ENCODE results near the gene TMEM8B.

TMEM8B gene

GRCh38 chr9:35908504-35909125 is 79.6 kb downstream of the TMEM8B start:
- TF ChIP-seq, protein P1, sequence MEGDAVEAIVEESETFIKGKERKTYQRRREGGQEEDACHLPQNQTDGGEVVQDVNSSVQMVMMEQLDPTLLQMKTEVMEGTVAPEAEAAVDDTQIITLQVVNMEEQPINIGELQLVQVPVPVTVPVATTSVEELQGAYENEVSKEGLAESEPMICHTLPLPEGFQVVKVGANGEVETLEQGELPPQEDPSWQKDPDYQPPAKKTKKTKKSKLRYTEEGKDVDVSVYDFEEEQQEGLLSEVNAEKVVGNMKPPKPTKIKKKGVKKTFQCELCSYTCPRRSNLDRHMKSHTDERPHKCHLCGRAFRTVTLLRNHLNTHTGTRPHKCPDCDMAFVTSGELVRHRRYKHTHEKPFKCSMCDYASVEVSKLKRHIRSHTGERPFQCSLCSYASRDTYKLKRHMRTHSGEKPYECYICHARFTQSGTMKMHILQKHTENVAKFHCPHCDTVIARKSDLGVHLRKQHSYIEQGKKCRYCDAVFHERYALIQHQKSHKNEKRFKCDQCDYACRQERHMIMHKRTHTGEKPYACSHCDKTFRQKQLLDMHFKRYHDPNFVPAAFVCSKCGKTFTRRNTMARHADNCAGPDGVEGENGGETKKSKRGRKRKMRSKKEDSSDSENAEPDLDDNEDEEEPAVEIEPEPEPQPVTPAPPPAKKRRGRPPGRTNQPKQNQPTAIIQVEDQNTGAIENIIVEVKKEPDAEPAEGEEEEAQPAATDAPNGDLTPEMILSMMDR (IDR thresholded peaks at IDR 0.05; ENCODE audit: low read depth, low read length) = no peak
- TF ChIP-seq, protein P2, sequence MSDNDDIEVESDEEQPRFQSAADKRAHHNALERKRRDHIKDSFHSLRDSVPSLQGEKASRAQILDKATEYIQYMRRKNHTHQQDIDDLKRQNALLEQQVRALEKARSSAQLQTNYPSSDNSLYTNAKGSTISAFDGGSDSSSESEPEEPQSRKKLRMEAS (IDR thresholded peaks at IDR 0.05; ENCODE audit: low read depth, low read length) = no peak
- no peak for TF ChIP-seq MYC (IDR thresholded peaks at IDR 0.05; ENCODE audit: low read depth, low read length)
- TF ChIP-seq POLR2A (IDR thresholded peaks at IDR 0.05; ENCODE audit: extremely low read depth, insufficient read length) = no peak
- H3K4me3 ChIP-seq (ENCODE audit: low read depth, low read length) = no peak overlapping the region
- DNase-seq (ENCODE audit: low read depth) = no peak

DNA sequence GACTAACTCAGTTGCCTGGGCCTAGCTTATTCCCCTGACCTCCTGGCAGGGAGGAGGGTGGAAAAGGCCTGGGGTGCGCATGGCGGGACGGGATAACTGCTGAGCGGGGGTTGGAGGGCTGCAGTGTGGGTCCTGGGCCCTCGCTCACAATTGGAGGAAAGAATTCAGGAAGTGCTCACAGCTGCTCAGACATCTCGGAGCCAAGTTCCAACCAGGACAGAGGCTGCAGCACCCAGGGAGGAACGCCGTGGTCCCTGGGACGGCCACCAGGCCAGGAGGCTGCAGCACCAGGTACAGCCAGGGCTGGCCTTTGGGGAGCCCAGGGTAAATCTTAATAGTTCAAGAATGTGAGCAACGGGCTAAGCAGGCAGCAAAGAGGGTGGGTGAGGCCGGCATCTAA is 80.2 kb downstream of the TMEM8B start, which contains the start of gene SPAAR:
Gene SPAAR (plus strand): TSS at position 217 of the 400 bp plus-strand sequence. CDS start 974 bp downstream, outside the sequence.
- DNase-seq (ENCODE audit: low read depth) = no peak
- no peak for TF ChIP-seq POLR2A (IDR thresholded peaks at IDR 0.05; ENCODE audit: extremely low read depth, insufficient read length)
- TF ChIP-seq MYC (IDR thresholded peaks at IDR 0.05; ENCODE audit: low read depth, low read length) = no peak
- TF ChIP-seq, protein P1 (IDR thresholded peaks at IDR 0.05; ENCODE audit: low read depth, low read length) = no peak
- TF ChIP-seq, protein P2 (IDR thresholded peaks at IDR 0.05; ENCODE audit: low read depth, low read length) = no peak
- H3K4me3 ChIP-seq (ENCODE audit: low read depth, low read length) = no peak within 1 kb of the TSS

DNA sequence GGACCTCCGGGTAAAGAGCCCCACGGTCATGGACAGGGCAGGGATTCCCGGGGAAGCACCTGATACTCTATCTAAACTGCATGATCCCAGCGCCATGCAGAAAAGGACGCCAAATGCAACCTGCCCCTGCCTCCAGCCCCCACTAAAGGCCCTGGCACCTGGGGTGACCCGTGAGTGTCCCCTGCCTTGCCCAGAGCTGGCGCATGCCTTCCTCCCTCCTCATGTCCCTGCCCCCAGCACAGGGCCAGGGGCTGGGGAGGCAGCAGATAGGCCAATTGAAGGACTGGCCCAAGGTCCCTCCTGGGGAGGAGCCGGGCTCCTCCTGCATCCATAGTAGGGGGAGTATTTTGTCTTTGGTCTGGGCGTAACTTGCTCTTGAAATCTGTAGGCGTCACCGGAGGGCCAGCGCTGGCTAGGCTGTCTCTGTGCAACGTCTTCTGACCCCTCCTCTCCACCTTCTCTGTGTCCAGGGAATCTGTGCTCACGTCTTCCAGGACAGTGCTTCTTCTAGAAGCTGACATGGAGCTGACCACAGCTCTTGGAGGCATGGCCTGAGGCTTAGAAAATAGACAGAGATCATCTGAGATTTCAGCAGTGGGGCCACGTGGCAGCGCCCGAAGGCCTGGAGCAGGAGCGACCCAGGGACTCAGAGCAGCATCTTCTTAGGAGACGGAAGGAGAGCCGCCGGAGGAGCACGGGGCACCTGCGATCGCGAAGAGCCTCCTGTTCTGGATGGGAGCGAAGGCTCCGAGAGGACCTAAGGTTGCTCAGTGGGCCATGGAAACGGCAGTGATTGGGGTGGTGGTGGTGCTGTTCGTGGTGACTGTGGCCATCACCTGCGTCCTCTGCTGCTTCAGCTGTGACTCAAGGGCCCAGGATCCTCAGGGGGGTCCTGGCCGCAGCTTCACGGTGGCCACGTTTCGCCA is 80.9 kb downstream of the TMEM8B start:
- DNase-seq (ENCODE audit: low read depth) = no peak
- H3K4me3 ChIP-seq (ENCODE audit: low read depth, low read length) = no peak overlapping the region
- TF ChIP-seq, protein P1 (IDR thresholded peaks at IDR 0.05; ENCODE audit: low read depth, low read length) = no peak
- no peak for TF ChIP-seq POLR2A (IDR thresholded peaks at IDR 0.05; ENCODE audit: extremely low read depth, insufficient read length)

DNA sequence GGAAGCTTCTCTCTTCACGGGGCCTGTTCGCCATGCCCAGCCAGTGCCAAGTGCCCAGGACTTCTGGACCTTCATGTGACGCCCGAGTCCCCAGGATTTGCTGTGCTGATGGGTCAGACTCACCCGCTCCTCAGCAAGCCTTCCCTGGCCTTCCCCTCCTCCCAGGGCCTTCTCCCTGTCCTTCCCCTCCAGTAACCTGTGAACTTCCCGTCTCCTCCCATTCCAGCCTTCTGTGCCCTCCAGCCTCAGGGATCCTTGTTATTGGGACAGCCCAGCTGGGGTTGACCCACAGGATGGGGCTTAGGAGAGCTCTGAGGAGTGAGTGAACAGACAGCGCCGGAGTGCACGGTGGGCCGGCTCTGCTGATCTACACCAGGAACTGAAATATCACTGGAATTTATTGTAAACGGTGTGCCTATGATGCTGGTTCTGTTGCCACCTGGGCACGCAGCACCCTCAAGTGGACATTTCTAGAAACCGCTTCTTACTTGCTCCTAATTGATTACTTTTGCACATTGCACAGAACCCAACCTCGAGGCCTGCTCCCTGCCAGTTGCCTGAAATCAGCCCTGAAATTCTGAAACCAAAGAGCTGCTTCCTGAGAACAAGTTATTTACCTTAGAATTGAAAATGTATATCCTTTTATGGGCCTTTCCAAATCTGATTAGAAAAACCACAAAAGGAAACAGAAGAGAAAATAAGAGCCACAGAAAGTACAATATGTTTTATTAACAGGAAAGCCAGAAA is 81.8 kb downstream of the TMEM8B start:
- no peak overlapping the region for H3K4me3 ChIP-seq (ENCODE audit: low read depth, low read length)
- TF ChIP-seq, protein P2 (IDR thresholded peaks at IDR 0.05; ENCODE audit: low read depth, low read length) = no peak
- TF ChIP-seq, protein P1 (IDR thresholded peaks at IDR 0.05; ENCODE audit: low read depth, low read length) = peak; percentile 39
- DNase-seq (ENCODE audit: low read depth) = peak; percentile 39

- H3K4me3 ChIP-seq (ENCODE audit: low read depth, low read length) = no peak overlapping the region
- TF ChIP-seq POLR2A (IDR thresholded peaks at IDR 0.05; ENCODE audit: extremely low read depth, insufficient read length) (no peak), MYC (IDR thresholded peaks at IDR 0.05; ENCODE audit: low read depth, low read length) (no peak)
- TF ChIP-seq, protein P1 (IDR thresholded peaks at IDR 0.05; ENCODE audit: low read depth, low read length) = no peak
- TF ChIP-seq, protein P2 (IDR thresholded peaks at IDR 0.05; ENCODE audit: low read depth, low read length) = no peak
- DNase-seq (ENCODE audit: low read depth) = no peak
These were observed 82.7 kb downstream of the TMEM8B start for GRCh38 chr9:35911690-35912089.
